Nephron progenitor cell (in vitro differentiated cells): ENCODE measurements around the gene SFSWAP.

Experiments
- DNase-seq: peaks from one replicate; pipeline ENCODE4 v3.0.0; 2021
- H3K27ac Mint-ChIP-seq: 2 replicates; pipeline ENCODE4 v1.8.0; 2021; ENCODE audit warnings: mild to moderate bottlenecking, moderate library complexity, mixed read lengths
- H3K27me3 Mint-ChIP-seq: 2 replicates; pipeline ENCODE4 v1.8.0; 2021; ENCODE audit warnings: mild to moderate bottlenecking, low read depth, mixed read lengths; ENCODE audit not compliant: poor library complexity
- H3K36me3 Mint-ChIP-seq: 2 replicates; pipeline ENCODE4 v1.8.0; 2021; ENCODE audit warnings: low read depth, mixed read lengths
- H3K4me1 Mint-ChIP-seq: 2 replicates; pipeline ENCODE4 v1.8.0; 2021; ENCODE audit warnings: mixed read lengths
- H3K4me3 Mint-ChIP-seq: 2 replicates; pipeline ENCODE4 v1.8.0; 2021; ENCODE audit warnings: mild to moderate bottlenecking, moderate library complexity, mixed read lengths
- H3K9me3 Mint-ChIP-seq: 2 replicates; pipeline ENCODE4 v1.8.0; 2021; ENCODE audit warnings: mild to moderate bottlenecking, moderate library complexity, mixed read lengths
- TF ChIP-seq, protein P1 (sequence below): fragments of 200-600 bp; sonication (generic); IDR thresholded peaks from 2 replicates; pipeline ENCODE4 v1.5.0; 2021; ENCODE audit warnings: antibody characterized with exemption

Gene SFSWAP

GRCh38 chr12:131758016-131758739, 47.3 kb downstream of the SFSWAP start:
- Mint-ChIP-seq H3K27ac (no peak overlapping the region), H3K27me3 (no peaks in the 10 kb centered on the region), H3K4me1 (no peaks in the 10 kb centered on the region), H3K4me3 (no peak overlapping the region), H3K36me3 (peaks cover 92% of the 10 kb centered on the region), H3K9me3 (no peaks in the 10 kb centered on the region)
- TF ChIP-seq, protein P1, sequence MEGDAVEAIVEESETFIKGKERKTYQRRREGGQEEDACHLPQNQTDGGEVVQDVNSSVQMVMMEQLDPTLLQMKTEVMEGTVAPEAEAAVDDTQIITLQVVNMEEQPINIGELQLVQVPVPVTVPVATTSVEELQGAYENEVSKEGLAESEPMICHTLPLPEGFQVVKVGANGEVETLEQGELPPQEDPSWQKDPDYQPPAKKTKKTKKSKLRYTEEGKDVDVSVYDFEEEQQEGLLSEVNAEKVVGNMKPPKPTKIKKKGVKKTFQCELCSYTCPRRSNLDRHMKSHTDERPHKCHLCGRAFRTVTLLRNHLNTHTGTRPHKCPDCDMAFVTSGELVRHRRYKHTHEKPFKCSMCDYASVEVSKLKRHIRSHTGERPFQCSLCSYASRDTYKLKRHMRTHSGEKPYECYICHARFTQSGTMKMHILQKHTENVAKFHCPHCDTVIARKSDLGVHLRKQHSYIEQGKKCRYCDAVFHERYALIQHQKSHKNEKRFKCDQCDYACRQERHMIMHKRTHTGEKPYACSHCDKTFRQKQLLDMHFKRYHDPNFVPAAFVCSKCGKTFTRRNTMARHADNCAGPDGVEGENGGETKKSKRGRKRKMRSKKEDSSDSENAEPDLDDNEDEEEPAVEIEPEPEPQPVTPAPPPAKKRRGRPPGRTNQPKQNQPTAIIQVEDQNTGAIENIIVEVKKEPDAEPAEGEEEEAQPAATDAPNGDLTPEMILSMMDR = no peak
- DNase-seq = no peak

GRCh38 chr12:131759176-131759575, 48.3 kb downstream of the SFSWAP start:
- DNase-seq = no peak
- Mint-ChIP-seq H3K9me3 (no peaks in the 10 kb centered on the region), H3K27ac (no peak overlapping the region), H3K27me3 (no peaks in the 10 kb centered on the region), H3K36me3 (peaks cover 86% of the 10 kb centered on the region), H3K4me1 (no peaks in the 10 kb centered on the region), H3K4me3 (no peak overlapping the region)
- TF ChIP-seq, protein P1 = no peak

GRCh38 chr12:131761638-131762037, 50.7 kb downstream of the SFSWAP start:
- Mint-ChIP-seq H3K36me3 (peaks cover 88% of the 10 kb centered on the region), H3K27ac (no peak overlapping the region)

GRCh38 chr12:131764738-131765137, 53.8 kb downstream of the SFSWAP start:
- DNase-seq = no peak
- no peak overlapping the region for H3K27ac Mint-ChIP-seq
- H3K36me3 Mint-ChIP-seq = peaks cover 88% of the 10 kb centered on the region
- no peaks in the 10 kb centered on the region for H3K27me3 Mint-ChIP-seq
- no peaks in the 10 kb centered on the region for H3K9me3 Mint-ChIP-seq
- peaks cover 10% of the 10 kb centered on the region for H3K4me1 Mint-ChIP-seq
- TF ChIP-seq, protein P1 = no peak
- H3K4me3 Mint-ChIP-seq = no peak overlapping the region

More at GRCh38 chr12:131761638-131762037, 50.7 kb downstream of the SFSWAP start:
- Mint-ChIP-seq H3K4me1 (peaks cover 10% of the 10 kb centered on the region), H3K27me3 (no peaks in the 10 kb centered on the region), H3K4me3 (no peak overlapping the region), H3K9me3 (no peaks in the 10 kb centered on the region)
- DNase-seq = no peak
- TF ChIP-seq, protein P1 = no peak

DNA sequence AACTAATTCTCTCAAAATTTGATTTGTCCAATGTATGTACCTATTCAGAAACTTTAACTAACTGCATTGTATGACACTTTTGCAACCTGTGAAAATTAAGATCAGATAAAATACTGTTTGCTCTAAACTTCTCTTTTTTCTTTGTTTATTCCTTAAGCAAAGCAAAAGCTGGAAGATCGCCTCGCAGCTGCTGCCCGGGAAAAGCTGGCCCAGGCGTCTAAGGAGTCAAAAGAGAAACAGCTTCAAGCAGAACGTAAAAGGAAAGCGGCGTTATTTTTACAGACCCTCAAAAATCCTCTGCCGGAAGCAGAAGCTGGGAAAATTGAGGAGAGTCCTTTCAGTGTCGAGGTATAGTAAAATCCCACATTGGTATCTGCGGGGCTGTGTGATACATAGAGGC, 55.1 kb downstream of the SFSWAP start:
- Mint-ChIP-seq H3K27ac (peak overlapping the region; percentile 98), H3K36me3 (peaks cover 85% of the 10 kb centered on the region), H3K9me3 (no peaks in the 10 kb centered on the region), H3K27me3 (no peaks in the 10 kb centered on the region), H3K4me1 (peaks cover 15% of the 10 kb centered on the region), H3K4me3 (no peak overlapping the region)
- DNase-seq = no peak
- TF ChIP-seq, protein P1 = no peak
